ENCODE measurements around the gene ACTG1.

The ACTG1 gene

DNA sequence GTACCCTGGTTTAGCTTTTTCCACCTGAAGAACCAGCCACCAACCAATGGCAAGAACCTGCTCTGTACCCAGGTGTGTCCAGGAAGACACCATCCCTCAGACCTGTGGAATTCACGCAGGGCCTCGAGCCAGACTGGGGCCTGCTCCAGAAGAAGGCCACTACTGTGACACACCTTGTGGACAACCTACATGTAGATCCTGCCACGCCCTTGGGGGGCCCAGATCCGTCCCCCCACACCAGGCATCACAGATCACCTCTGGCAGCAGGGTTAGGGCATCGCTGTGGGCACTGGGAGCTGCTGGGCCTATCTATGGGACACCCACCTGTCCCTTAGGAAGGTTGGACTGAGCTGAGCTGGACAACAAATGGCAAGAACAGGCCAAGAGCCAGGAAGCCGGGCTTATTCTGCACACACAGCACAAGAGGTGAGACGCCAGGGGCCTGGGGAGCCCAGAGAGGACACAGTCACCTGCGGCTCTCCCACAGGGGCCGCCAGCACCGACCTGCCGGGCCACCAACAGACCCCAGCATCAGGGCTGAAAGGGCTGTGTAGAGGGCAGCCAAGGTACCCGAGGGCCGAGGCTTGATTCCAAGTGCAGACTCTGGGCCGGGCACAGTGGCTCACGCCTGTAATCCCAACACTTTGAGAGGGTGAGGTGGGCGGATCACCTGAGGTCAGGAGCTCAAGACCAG lies 31.8 kb upstream of the ACTG1 start:
- DNase-seq: no peak

DNA sequence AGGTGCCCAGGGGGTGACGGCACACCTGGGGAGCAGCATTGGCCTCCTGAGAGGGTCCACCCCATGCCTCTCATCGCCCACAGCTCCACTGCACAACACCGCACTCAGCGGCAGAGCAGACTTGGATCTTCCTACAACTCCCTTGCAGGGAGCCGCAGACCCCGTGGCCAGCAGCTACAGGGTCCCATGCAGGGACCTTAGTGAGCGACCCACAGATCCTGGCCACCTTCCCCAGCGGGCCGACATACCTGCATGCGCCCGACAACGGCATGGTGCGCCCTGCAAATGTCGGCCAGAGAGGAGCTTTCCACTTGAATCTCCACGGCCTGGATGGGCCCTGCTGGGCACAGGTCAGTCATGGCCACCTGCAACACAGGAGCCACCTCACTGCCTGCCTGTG lies 31.2 kb upstream of the ACTG1 start:
- DNase-seq: no peak

DNA sequence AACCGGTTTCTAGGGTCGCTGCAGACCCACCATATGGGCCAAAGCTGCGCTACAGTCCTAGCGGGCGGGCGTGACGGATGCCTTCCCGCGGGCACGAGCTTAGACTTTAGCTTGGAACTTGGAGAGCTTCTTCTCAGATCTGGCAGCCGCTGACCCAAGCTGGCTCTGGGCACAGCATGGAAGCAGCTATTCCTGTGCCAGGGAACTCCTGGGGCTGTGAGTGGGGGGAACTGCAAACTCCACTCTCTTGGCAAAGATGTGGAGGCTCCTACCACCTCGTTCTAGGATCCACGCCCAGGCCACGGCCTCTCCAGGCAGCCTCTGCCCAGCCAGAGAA lies 30.7 kb upstream of the ACTG1 start:
- DNase-seq: no peak

GRCh38 chr17:81542431-81543338 lies 30.1 kb upstream of the ACTG1 start:
- no peak for DNase-seq

GRCh38 chr17:81541123-81541522 lies 28.5 kb upstream of the ACTG1 start:
- DNase-seq: no peak

DNA sequence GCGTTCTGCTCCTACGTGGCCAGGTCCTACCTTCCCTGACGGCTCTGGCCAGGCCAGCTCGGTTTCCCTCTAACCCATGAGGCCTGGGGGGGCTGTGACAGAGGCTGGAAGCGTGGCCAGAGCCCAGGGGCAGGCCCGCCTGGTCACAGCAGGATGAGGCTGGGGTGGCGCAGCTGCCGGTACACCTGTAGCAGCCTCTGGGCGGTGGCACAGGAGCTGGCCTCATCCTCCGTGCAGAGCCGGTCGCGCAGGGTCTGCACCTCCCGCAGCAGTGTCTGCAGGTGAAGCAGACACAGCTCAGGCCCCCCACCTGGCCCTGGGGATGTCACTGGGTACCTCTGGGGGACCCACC lies 28.1 kb upstream of the ACTG1 start:
- no peak for DNase-seq

DNA sequence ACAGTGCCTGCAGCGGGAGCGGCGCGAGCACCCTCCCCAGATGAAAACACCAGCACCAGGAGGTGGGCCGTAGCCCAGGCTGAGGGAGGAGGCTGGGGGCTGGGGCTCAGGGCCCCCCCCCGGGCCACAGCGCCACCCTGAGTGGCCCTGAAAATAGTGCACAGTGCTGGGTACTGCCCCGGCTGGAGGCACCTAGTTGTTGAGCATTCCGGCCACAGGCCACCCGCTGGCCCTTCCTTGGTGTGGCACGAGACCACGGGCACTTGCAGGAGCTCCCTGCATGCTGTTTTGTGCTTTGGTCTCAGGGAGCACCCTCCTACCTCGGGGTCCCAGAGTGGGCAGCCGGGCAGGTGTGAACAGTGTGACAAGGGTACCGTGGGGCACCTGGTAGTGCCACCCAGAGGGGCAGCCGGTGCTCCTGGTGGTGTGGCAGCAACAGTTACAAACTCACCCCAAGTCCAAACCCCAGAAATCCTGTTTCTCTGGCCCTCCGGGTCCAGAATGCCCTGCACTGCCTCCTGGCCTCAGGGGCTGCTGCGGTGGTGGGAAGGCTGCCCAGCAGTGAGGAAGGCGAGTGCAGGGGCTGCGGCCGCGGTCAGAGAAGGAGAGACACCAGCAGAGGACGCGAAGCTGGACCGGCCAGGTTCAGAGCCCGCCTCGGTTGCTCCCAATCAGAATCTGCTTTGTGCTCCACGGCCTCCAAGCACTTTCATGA lies 27.5 kb upstream of the ACTG1 start:
- DNase-seq: no peak

DNA sequence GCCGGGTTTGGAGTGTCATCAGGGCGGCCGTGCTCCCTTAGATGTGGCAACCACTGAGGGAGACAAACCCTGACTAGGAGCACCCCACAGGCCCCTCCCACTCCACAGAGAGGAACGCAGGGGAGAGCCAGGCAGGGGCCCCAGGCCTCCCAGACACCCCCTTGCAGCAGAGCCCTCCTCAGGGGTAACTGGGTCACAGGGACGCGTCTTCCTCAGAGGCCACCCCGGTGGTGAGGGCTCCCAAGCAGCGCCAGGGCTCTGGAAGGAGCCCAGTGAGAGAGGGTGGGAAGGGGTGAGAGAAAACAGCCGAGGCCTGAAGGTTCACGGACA lies 26.9 kb upstream of the ACTG1 start:
- DNase-seq: no peak

DNA sequence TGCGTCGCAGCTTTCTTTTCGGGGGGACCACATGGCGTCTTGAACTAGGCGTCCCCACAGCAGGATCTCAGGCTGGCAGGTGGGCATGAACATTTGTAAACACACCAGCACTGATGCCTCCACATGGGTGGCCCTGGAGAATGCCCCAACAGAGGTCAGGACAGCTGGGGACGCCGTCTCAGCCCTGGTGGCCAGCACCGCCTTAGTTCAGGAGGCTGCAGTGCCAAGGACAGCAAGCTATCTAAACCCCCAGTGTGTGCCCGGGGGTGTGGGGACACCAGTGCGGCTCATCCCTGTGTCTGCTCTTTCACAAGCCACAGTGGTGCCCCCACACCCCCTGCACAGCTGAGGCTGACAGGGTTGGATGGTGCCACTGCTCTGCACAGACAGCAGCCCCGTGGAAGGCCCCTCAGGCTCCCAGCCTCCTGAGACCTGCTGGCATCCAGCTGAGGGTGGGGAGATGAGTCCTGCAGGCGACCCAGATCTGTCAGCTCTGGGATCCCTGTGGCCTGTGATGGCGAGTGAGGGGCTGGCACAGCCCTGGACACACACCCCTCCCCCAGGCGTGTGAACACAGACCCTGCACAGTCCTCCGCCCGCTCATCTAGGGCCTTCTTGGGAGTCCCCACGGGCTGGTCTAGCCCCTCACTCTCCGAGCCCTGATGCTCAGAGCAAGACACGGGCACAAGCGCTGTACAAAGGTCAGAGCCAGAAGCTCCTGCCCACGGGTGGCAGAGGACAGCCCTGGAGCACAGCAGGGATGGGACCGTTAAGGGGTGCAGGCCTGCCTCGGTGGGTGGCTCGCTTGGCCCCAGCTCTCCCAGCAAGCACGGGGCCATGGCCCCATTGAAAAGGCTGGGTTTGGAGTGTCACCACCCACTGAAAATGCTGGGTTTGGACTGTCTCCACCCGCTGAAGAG lies 26.3 kb upstream of the ACTG1 start:
- DNase-seq: no peak

GRCh38 chr17:81537856-81538555 lies 25.4 kb upstream of the ACTG1 start:
- DNase-seq: peak; percentile 89

DNA sequence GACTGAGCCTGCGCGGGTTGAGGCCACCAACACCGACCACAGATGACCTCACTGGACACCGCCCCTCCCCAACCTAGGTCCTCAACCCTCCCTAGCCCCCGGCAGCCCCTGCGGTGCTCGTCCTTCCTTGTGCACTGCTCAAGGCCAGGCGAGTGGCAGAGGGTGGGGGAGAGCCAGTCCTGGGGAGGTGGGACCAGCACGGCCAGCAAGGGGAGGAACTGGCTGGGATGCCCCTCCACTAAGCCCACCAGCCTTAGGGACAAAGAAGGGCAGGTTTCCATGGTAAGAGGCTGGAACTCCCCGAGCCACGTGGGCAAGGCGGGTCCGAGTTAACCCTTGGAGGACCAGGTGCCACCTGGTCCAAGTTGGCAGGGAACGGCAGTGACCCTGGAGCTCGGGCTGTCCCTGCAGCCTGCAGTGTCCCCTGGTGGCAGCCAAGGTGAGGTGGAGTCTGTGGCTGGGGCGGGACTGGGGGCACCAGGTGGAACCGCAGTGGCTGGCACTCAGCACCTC lies 24.8 kb upstream of the ACTG1 start:
- peak; percentile 61 for DNase-seq

GRCh38 chr17:81536299-81537290 lies 24.0 kb upstream of the ACTG1 start:
- DNase-seq: no peak

- DNase-seq: no peak
These were observed 23.1 kb upstream of the ACTG1 start for GRCh38 chr17:81535480-81536298.

DNA sequence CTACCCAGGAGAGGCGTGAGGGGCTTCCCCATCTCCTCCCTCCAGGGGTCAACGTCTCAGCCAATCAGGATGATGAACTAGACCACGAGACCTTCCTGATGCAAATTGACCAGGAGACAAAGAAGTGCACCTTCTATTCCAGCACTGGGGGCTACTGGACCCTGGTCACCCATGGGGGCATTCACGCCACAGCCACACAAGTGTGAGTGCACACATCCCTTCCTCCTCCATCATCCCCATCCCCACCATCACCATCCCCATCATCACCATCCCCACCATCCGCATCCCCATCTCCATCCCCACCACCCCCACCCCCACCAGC lies 22.4 kb upstream of the ACTG1 start:
- DNase-seq: no peak

DNA sequence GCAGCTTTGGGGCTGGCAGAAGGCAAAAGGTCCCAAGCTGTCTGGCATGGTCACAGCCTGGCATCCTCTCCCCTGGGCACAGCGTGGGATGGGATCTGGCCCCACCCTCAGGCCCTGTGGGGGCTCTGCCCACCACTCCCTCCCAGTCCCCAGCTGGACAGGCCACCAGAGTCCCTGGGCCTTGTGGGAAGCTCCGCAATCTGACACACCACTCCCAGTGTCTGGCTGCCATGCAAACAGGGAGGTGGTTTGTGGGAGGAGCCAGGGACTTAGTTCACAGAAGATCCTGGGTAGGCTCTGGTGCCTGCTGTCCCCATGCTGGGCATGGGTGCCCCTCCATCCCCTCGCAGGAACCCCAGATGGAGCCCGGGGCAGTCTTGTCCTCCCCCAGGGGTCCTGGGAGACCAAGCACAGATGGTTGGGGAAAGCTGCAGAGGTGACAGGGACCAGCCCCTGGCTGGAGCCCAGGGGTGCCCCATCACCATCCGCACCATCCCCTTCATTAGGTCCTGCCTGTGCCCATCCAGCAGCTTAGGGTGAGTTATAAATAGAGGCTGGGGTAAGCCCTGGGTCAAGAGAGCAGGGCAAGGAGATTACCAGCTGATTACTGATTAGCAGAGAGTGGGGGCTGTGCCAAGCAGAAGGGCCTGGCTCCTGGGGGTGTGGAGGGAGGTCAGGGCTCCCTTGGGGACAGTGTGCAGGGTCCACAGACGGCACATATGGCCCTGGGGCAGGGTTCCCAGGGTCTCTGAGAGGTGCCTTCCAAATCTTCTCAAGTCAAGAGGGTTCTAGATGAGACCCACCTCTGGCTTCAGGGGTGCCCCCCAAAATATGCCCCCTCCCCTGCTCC lies 21.8 kb upstream of the ACTG1 start:
- no peak for DNase-seq

DNA sequence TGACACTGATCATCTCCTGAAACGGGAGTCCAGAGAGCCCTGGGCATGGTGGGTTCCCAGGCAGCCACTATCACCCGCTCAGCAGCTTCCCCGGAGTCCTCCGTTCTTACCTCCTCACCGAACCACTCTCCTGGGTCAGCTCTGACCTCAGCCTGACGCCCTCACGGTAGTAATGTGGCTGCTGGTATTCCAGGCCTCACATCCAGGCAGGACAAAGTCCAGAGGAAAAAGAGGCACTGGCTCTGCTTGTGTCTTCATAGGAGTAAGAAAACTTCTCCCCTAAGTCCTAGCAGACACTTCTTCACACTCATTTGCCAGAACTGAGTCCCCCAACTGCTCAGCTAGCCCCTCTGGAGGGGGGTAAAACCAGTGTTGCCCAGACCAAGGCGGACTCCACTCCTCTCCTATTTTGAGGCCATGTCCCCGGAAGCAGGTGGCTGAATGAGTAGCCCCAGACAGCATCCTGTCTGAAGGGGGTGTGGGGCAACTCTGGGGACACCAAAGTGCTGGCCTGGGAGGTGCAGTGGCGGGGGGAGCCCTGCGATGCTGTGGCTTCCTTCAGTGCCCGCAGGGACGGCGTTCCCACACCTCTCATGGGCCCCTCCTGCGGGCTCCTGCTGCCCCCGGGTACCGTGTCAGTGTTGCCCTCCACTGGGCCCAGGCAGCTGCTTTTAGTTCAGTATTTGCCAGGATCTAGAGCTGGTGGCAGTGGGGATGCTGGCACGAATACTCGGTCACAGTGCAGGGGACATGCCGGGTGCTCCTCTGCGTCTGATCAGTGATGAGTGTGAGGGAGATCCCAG lies 20.9 kb upstream of the ACTG1 start:
- DNase-seq: no peak

DNA sequence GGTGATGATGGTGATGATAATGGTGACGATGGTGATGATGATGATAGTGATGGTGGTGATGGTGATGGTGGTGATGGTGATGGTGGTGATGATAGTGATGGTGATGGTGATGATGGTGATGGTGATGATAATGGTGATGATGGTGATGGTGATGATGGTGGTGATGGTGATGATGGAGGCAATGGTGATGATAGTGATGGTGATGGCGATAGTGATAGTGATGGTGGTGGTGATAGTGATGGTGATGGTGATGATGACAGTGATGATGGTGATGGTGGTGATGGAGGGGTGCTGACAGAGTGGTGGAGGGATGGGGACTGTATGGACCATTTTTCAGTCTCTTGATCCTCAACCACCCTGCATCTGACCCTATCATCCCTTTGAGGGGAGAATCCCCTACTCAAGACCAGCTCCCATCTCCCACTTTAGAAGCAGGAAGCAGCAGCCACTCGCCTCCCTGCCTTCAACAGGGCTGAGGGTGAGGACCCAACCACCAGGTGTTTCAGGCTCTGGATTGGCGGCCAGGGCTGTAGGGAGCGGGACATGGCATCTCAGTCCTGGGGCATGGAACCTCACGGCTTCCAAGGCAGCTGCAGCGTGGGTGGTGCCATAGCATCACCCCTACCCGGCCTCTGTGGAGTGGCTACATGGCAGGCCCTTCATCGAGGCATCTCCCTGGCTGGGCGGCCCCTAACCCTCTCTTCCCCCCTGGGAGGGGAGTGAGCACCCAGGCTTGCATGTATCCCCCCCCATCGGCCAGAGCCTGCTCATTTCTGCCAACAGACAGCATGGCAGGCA lies 20.1 kb upstream of the ACTG1 start:
- DNase-seq: no peak

All from NCI-H2029 (cell line).